Astrocyte (in vitro differentiated cells and primary cell): ENCODE results near the gene AFG1L.
A peak's percentile ranks its signal among the peaks of the same experiment; 100 is the strongest.

Experiments
- EZH2 ChIP-seq: IDR thresholded peaks from 2 replicates; pipeline ENCODE4 v1.6.1; 2012; ENCODE audit warnings: mild to moderate bottlenecking, low read length, inconsistent platforms; ENCODE audit not compliant: insufficient read depth
- TF ChIP-seq, protein P1 (sequence below): IDR thresholded peaks from 2 replicates; pipeline ENCODE4 v1.5.1; 2011; ENCODE audit warnings: low read depth, mild to moderate bottlenecking, inconsistent platforms, low read length, moderate library complexity; ENCODE audit not compliant: insufficient read depth

- TF ChIP-seq EZH2 = no peak
- TF ChIP-seq, protein P1, sequence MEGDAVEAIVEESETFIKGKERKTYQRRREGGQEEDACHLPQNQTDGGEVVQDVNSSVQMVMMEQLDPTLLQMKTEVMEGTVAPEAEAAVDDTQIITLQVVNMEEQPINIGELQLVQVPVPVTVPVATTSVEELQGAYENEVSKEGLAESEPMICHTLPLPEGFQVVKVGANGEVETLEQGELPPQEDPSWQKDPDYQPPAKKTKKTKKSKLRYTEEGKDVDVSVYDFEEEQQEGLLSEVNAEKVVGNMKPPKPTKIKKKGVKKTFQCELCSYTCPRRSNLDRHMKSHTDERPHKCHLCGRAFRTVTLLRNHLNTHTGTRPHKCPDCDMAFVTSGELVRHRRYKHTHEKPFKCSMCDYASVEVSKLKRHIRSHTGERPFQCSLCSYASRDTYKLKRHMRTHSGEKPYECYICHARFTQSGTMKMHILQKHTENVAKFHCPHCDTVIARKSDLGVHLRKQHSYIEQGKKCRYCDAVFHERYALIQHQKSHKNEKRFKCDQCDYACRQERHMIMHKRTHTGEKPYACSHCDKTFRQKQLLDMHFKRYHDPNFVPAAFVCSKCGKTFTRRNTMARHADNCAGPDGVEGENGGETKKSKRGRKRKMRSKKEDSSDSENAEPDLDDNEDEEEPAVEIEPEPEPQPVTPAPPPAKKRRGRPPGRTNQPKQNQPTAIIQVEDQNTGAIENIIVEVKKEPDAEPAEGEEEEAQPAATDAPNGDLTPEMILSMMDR = peak; percentile 40
Observed at GRCh38 chr6:108497883-108498282, 203.0 kb downstream of the AFG1L start.
